ENCODE measurements around the gene GRWD1. TPM values are rescaled to one million over a fixed set of nuclear protein-coding genes. Genes with fewer than 3 reads are reported as not detected.

Gene GRWD1
- total RNA-seq, 4 donors from 2014 or later, result 15.1 to 33.1 (median 29.7) TPM

- Histone ChIP-seq H3K36me3 (peaks cover 8 to 82% (median 39%) of the 10 kb centered on the region in 3 donors), H3K4me3 (no peak overlapping the region), H3K27me3 (no peaks in the 10 kb centered on the region), H3K9me3 (no peaks in the 10 kb centered on the region), H3K4me1 (peaks cover 0 to 30% (median 9%) of the 10 kb centered on the region in 4 donors), H3K27ac (no peak overlapping the region)
- WGBS, 2 donors, result 83 to 85% methylated on average over 14 of the region's 14 CpGs
- DNase-seq (ENCODE audit: low spot score in 2 of 2), result no peak
- no peak for TF ChIP-seq CTCF (IDR thresholded peaks at IDR 0.05)
- no peak for TF ChIP-seq POLR2A (IDR thresholded peaks at IDR 0.05)
- no peak for TF ChIP-seq EP300 (IDR thresholded peaks at IDR 0.05)
These were observed 27.6 kb downstream of the GRWD1 start for GRCh38 chr19:48473161-48473966.

GRCh38 chr19:48474084-48474592, 28.4 kb downstream of the GRWD1 start:
- 85 to 89% methylated on average over 13 to 15 of the region's 16 CpGs for WGBS, 2 donors
- Histone ChIP-seq H3K27me3 (no peaks in the 10 kb centered on the region), H3K9me3 (no peaks in the 10 kb centered on the region), H3K27ac (no peak overlapping the region), H3K36me3 (peaks cover 8 to 90% (median 39%) of the 10 kb centered on the region in 3 donors), H3K4me1 (peaks cover 0 to 27% (median 9%) of the 10 kb centered on the region in 4 donors), H3K4me3 (no peak overlapping the region)
- no peak for DNase-seq (ENCODE audit: low spot score in 2 of 2)
- no peak for TF ChIP-seq CTCF (IDR thresholded peaks at IDR 0.05)
- TF ChIP-seq POLR2A (IDR thresholded peaks at IDR 0.05), result no peak
- TF ChIP-seq EP300 (IDR thresholded peaks at IDR 0.05), result no peak

GRCh38 chr19:48475369-48476068, 29.7 kb downstream of the GRWD1 start:
- Histone ChIP-seq H3K4me1 (peaks cover 0 to 23% (median 2%) of the 10 kb centered on the region in 4 donors), H3K27ac (no peak overlapping the region), H3K27me3 (no peaks in the 10 kb centered on the region), H3K9me3 (no peaks in the 10 kb centered on the region), H3K4me3 (no peak overlapping the region), H3K36me3 (peaks cover 8 to 90% (median 38%) of the 10 kb centered on the region in 3 donors)
- 87 to 89% methylated on average over 17 of the region's 17 CpGs for WGBS, 2 donors
- no peak for DNase-seq (ENCODE audit: low spot score in 2 of 2)
- no peak for TF ChIP-seq CTCF (IDR thresholded peaks at IDR 0.05)
- TF ChIP-seq EP300 (IDR thresholded peaks at IDR 0.05), result no peak
- no peak for TF ChIP-seq POLR2A (IDR thresholded peaks at IDR 0.05)

GRCh38 chr19:48476176-48476575, 30.4 kb downstream of the GRWD1 start:
- Histone ChIP-seq H3K9me3 (no peaks in the 10 kb centered on the region), H3K27me3 (no peaks in the 10 kb centered on the region), H3K4me1 (peaks cover 0 to 23% (median under 1%) of the 10 kb centered on the region in 4 donors), H3K36me3 (peaks cover 8 to 83% (median 32%) of the 10 kb centered on the region in 3 donors), H3K4me3 (no peak overlapping the region), H3K27ac (no peak overlapping the region)
- WGBS, 2 donors, result 92 to 93% methylated on average over 9 of the region's 9 CpGs
- TF ChIP-seq EP300 (IDR thresholded peaks at IDR 0.05) (no peak), POLR2A (IDR thresholded peaks at IDR 0.05) (no peak), CTCF (IDR thresholded peaks at IDR 0.05) (no peak)
- no peak for DNase-seq (ENCODE audit: low spot score in 2 of 2)
